C4-2B (cell line): ENCODE data around the gene CLIC4.

Source experiments
- H3K27ac ChIP-seq: fragments of 450-650 bp; 2 replicates; pipeline ENCODE4 v1.5.1; 2017
- ZFX ChIP-seq: fragments of 450-650 bp; IDR thresholded peaks from 2 replicates; pipeline ENCODE4 v1.6.1; 2017
- TF ChIP-seq, protein P1 (sequence below): fragments of 450-650 bp; conservative IDR thresholded peaks from 2 replicates; pipeline ENCODE4 v1.5.1; 2017; ENCODE audit warnings: mild to moderate bottlenecking

The CLIC4 gene

DNA sequence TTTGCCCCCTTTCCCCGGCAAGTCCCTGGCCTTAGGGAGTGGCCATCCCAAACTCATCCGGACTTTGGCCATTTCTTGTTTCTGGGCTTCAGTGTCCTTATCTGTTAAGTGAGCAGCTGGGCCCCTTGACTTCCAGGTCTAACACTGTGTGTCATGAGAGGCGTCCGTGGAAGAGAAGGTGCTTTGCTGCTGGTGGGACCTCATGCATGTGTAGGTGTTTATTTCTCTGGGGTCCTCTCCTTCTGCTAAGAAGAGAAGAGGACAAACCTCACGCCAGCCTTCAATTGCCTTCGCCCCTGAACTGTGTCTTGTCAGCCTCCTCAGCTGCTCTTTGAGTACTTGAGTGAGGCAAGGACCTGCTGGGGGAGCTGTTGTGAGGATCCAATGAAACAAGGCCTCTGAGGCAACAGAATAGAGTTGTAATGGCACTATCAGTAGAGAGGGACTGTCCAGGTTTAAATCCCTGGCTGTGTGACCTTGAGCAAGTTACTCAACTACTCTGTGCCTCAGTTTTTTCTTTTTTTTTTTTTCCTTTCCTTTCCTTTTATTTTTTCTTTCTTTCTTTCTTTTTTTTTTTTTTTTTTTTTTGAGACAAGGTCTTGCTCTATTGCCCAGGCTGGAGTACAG is 112.4 kb downstream of the CLIC4 start:
- no peak overlapping the region for H3K27ac ChIP-seq

DNA sequence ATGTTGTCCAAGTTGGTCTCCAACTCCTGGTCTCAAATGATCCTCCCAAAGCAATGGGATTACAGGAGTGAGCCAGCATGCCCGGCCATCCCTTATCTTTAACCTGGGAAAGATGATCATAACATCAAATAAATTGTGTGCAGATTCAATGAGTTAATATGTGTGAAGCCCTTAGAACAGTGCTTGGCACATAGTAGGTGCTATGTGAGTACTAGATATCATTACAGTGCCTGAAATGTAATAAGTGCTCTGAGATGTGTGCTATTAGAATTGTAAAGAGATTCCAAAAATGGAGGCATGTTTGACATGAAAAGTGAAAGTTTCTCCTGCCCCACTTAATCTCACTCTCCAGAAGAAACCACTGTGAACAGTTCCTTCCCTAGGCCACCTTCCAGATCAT is 113.0 kb downstream of the CLIC4 start:
- no peak for TF ChIP-seq ZFX
- TF ChIP-seq, protein P1, sequence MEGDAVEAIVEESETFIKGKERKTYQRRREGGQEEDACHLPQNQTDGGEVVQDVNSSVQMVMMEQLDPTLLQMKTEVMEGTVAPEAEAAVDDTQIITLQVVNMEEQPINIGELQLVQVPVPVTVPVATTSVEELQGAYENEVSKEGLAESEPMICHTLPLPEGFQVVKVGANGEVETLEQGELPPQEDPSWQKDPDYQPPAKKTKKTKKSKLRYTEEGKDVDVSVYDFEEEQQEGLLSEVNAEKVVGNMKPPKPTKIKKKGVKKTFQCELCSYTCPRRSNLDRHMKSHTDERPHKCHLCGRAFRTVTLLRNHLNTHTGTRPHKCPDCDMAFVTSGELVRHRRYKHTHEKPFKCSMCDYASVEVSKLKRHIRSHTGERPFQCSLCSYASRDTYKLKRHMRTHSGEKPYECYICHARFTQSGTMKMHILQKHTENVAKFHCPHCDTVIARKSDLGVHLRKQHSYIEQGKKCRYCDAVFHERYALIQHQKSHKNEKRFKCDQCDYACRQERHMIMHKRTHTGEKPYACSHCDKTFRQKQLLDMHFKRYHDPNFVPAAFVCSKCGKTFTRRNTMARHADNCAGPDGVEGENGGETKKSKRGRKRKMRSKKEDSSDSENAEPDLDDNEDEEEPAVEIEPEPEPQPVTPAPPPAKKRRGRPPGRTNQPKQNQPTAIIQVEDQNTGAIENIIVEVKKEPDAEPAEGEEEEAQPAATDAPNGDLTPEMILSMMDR = no peak
- H3K27ac ChIP-seq = no peak overlapping the region

More for the DNA sequence above, 112.4 kb downstream of the CLIC4 start:
- TF ChIP-seq, protein P1 = no peak

DNA sequence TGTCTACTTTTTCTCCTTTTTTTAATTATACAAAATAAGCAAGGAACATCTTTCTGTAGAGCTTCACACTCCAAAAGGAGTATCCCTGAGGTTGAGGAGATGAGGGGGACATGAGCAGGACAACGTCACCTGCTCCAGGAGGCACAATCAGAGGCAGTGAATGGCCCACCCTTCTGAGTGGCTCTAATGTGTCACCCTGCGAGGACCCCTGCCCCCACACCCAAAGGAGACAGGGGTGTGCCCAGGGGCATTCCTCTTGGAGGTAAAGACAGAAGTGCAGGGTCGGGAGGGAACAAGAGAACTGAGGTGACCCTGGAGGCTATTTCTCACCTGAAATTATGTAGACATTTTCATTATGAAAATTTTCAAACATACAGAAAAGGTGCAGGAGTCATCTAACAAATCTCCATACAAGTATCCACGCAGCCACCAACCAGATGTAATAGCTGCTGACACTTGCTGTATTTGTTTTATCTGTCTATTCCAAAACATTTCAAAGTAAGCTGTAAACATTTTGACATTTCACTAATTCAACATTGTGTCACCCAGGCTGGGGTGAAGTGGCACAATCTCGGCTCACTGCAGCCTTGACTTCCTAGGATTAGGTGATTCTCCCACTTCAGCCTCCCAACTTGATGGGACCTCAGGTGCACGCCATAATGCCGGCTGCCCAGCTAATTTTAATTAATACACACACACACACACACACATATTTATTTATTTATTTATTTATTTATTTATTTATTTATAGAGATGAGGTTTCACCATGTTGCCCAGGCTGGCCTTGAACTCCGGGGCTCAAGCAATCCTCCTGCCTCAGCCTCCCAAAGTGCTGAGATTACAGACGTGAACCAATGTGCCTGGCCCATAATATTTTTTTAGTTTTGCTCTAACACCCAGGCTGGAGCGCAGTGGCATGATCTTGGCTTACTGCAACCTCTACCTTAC is 114.1 kb downstream of the CLIC4 start:
- H3K27ac ChIP-seq = no peak overlapping the region
- TF ChIP-seq ZFX = no peak
- TF ChIP-seq, protein P1 = no peak

DNA sequence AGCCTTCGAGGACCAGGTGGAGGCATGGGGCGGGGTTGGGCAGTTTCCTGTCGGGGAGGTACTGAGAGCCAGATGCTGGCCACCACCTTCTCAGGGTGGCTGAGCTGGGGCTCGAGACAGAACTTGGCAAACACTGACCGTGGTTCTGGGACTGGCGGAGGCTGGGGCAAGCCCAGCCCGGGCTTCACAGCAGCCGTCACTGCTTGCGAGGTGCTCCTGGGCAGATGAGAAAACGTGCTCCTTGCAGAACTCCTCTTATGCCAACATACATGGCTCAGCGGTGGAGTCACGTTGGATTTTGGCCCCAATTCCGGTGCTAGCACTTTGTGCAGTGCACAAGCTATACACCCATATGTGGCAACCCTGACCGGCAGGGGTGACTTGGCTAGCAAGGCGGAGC is 115.6 kb downstream of the CLIC4 start:
- no peak for TF ChIP-seq ZFX
- TF ChIP-seq, protein P1 = no peak

DNA sequence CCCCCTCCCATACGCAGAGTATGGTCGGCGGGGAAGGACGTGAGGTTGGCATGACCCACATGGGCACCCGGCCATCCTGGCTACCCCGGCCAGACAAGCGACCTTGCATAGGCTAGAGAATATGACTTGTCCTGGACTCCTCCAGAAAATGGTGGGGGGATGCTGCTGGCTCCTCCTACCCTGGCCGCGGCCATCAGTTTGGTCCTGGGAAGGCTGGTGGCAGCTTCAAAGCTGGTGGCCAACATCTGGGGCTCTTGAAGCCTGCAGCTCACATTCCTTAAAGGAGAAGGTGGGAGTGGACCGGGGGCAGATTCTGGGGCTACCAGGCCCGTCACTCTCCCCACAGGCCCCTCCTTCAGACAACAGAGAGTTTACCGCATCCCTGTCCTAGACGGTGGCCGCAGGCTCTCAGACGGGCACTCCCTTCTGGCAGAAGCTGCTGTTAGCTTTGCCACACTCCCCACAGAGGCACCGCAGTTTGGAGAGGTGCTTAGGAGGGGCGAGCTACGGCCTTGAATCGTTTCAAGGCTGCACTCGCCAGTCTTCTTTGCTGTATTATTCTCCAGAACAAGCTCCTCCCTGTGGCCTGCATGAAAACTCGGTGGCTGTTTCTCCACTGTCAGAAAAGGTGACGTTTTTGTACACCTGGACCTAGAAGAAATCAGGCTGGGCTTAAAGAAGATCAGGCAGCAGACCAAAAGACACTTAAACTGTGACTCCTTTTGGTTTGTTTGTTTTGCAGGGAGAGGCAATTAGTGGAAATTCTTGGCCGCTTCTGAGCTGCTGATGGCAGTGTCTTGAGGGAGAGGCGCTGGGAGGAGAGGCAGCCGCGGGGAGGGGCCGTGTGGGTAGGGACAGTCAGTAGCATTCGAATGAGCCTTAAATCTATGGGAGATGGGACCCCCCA is 116.8 kb downstream of the CLIC4 start:
- H3K27ac ChIP-seq = no peak overlapping the region
- TF ChIP-seq, protein P1 = no peak
- no peak for TF ChIP-seq ZFX

More for the DNA sequence above, 115.6 kb downstream of the CLIC4 start:
- no peak overlapping the region for H3K27ac ChIP-seq

DNA sequence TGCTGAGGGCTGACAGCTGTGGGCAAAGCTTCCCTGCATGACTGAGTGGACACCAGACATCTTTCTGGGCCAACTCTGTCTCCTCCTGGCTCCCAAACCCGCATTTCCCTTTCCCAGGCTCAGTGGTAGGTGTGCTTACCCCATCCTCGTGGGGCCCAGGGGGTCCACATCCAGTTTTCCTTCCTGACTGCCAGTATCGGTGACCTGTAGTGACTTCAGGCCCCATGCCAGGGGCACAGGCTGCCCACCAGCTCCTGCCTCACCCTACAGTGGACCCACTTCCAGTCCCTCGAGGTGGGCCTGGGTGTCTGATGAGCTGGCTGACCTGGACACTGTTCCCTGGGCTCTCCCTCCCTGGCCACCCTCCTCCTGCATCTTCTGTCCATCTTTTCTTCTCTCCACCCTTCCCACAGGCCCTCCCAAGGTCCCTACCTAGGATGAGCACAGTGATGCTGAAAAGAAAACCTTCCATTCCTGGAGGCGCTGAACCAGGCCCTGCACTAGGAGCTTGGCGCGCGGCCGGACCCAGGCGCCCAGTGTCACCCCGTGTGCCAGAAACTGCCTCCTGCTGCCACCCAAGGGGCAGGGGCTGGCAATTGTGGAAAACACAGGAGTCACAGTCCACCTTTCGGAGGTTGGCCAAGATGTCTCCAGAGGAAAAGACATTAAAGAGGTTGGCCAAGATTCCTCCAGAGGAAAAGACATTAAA is 117.7 kb downstream of the CLIC4 start:
- TF ChIP-seq, protein P1 = no peak
- TF ChIP-seq ZFX = no peak
- no peak overlapping the region for H3K27ac ChIP-seq
